ENCODE results near the gene NCOR1. TPM values are rescaled to one million over a fixed set of nuclear protein-coding genes. Genes with fewer than 3 reads are reported as not detected.
"Not testable (repeated sequence)": the region's sequence is repeated elsewhere in the genome, so short reads cannot be mapped to it uniquely, and the experiment has no call there.

Gene NCOR1
- total RNA-seq, 1 experiment from 2014 or later = 171 TPM

GRCh38 chr17:16150251-16150856 is 65.0 kb downstream of the NCOR1 start:
- no TSS peak for BruUV-seq (replicated peaks)
- Histone ChIP-seq H3K79me2 (ENCODE audit: low read depth) (no peaks in the 10 kb centered on the region), H3K36me3 (ENCODE audit: low read depth) (no peaks in the 10 kb centered on the region; the same call in 1 of the 2 replicates), H2AFZ (no peak overlapping the region), H3K4me3 (no peak overlapping the region), H3K9me3 (ENCODE audit: insufficient read depth, low read depth) (no peaks in the 10 kb centered on the region), H3K27ac (peak overlapping the region; percentile 74), H3K4me1 (replicated peaks; ENCODE audit: insufficient read depth) (peaks cover 14% of the 10 kb centered on the region), H4K20me1 (ENCODE audit: insufficient read depth) (no peaks in the 10 kb centered on the region), H3F3A (ENCODE audit: insufficient read depth, low read depth) (peaks cover 12% of the 10 kb centered on the region; the same call in 1 of the 2 replicates), H3K4me2 (peak overlapping the region; percentile 29), H3K27me3 (ENCODE audit: insufficient read depth, low read depth) (no peaks in the 10 kb centered on the region), H3K9me2 (ENCODE audit: insufficient read depth) (no peaks in the 10 kb centered on the region)
- CTCF ChIA-PET = interaction anchor here (0.6 kb wide), 1 partner anchor 331 kb away, joined by 3 read pairs; no protein-coding TSS in a partner anchor
- POLR2A ChIA-PET (ENCODE audit: unreplicated experiment) = interaction anchor here (0.7 kb wide), 1 partner anchor 84 kb away, joined by 9 read pairs; no protein-coding TSS in a partner anchor
- peak; percentile 16 to 61 for DNase-seq
- TF ChIP-seq CTCF (conservative IDR thresholded peaks at IDR 0.05) (no peak), EZH2 (IDR thresholded peaks at IDR 0.05; ENCODE audit: low read depth) (no peak)
- intact Hi-C loops (cut with micrococcal nuclease; ENCODE audit: unreplicated experiment) = no loop called here

GRCh38 chr17:16148596-16148995 is 66.7 kb downstream of the NCOR1 start:
- Histone ChIP-seq H3K36me3 (ENCODE audit: low read depth) (no peaks in the 10 kb centered on the region; the same call in 1 of the 2 replicates), H3K79me2 (ENCODE audit: low read depth) (no peaks in the 10 kb centered on the region), H3K4me3 (no peak overlapping the region), H3K27ac (no peak overlapping the region), H3K4me2 (no peak overlapping the region), H3F3A (ENCODE audit: insufficient read depth, low read depth) (peaks cover 11% of the 10 kb centered on the region; the same call in 1 of the 2 replicates), H3K27me3 (ENCODE audit: insufficient read depth, low read depth) (no peaks in the 10 kb centered on the region), H4K20me1 (ENCODE audit: insufficient read depth) (no peaks in the 10 kb centered on the region), H3K9me3 (ENCODE audit: insufficient read depth, low read depth) (no peaks in the 10 kb centered on the region), H3K4me1 (replicated peaks; ENCODE audit: insufficient read depth) (peaks cover 14% of the 10 kb centered on the region), H2AFZ (no peak overlapping the region), H3K9me2 (ENCODE audit: insufficient read depth) (no peaks in the 10 kb centered on the region)
- TF ChIP-seq EZH2 (IDR thresholded peaks at IDR 0.05; ENCODE audit: low read depth) = no peak
- TF ChIP-seq CTCF (conservative IDR thresholded peaks at IDR 0.05) = no peak
- no peak for DNase-seq
- CTCF ChIA-PET = no interaction called here
- intact Hi-C loops (cut with micrococcal nuclease; ENCODE audit: unreplicated experiment) = no loop called here
- BruUV-seq (replicated peaks) = no TSS peak
- POLR2A ChIA-PET (ENCODE audit: unreplicated experiment) = no interaction called here

DNA sequence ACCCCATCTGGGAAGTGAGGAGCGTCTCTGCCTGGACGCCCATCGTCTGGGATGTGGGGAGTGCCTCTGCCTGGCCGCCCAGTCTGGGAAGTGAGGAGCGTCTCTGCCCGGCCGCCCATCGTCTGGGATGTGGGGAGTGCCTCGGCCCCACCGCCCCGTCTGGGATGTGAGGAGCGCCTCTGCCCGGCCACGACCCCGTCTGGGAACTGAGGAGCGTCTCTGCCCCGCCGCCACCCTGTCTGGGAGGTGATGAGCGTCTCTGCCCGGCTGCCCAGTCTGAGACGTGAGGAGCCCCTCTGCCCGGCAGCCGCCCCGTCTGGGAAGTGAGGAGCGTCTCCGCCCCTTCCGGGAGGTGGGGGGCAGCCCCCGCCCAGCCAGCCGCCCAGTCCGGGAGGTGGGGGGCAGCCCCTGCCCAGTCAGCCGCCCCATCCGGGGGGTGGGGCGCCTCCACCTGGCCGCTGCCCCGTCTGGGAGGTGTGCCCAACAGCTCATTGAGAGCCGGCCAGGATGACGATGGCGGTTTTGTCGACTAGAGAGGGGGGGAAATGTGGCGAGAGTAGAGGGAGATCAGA is 69.9 kb downstream of the NCOR1 start:
- H3K27me3 ChIP-seq (ENCODE audit: insufficient read depth, low read depth); POLR2A ChIA-PET (ENCODE audit: unreplicated experiment); H3K4me2 ChIP-seq; intact Hi-C loops (cut with micrococcal nuclease; ENCODE audit: unreplicated experiment); DNase-seq; H3K27ac ChIP-seq; CTCF ChIA-PET; H2AFZ ChIP-seq; H3K79me2 ChIP-seq (ENCODE audit: low read depth); BruUV-seq (replicated peaks); H3K4me3 ChIP-seq; H3F3A ChIP-seq (ENCODE audit: insufficient read depth, low read depth); H3K9me2 ChIP-seq (ENCODE audit: insufficient read depth); H3K9me3 ChIP-seq (ENCODE audit: insufficient read depth, low read depth); H3K4me1 ChIP-seq (replicated peaks; ENCODE audit: insufficient read depth); H4K20me1 ChIP-seq (ENCODE audit: insufficient read depth); H3K36me3 ChIP-seq (ENCODE audit: low read depth): not testable (repeated sequence)
